HUES48 (cell line): ENCODE measurements around the gene CCAR1.
"Not testable (repeated sequence)": the region's sequence is repeated elsewhere in the genome, so short reads cannot be mapped to it uniquely, and the experiment has no call there.

ENCODE experiments used
- H3K27ac ChIP-seq: one replicate; pipeline ENCODE4 v1.7.0; 2013; ENCODE audit warnings: low read depth, low read length, inconsistent platforms
- H3K27me3 ChIP-seq: 2 replicates; pipeline ENCODE4 v1.6.1; 2013; ENCODE audit warnings: mild to moderate bottlenecking, low read length; ENCODE audit not compliant: control insufficient read depth, insufficient read depth
- H3K36me3 ChIP-seq: 2 replicates; pipeline ENCODE4 v1.6.1; 2013; ENCODE audit warnings: low read length; ENCODE audit not compliant: control insufficient read depth, insufficient read depth
- H3K4me1 ChIP-seq: 2 replicates; pipeline ENCODE4 v1.6.1; 2013; ENCODE audit warnings: mild to moderate bottlenecking, low read length; ENCODE audit not compliant: control insufficient read depth, insufficient read depth
- H3K4me3 ChIP-seq: 2 replicates; pipeline ENCODE4 v1.5.1; 2013; ENCODE audit warnings: mild to moderate bottlenecking, low read depth, low read length
- H3K9ac ChIP-seq: 2 replicates; pipeline ENCODE4 v1.6.1; 2013; ENCODE audit warnings: mild to moderate bottlenecking, low read depth, low read length, moderate library complexity
- H3K9me3 ChIP-seq: 2 replicates; pipeline ENCODE4 v1.6.1; 2013; ENCODE audit warnings: low read length; ENCODE audit not compliant: control insufficient read depth, insufficient read depth

CCAR1 gene

GRCh38 chr10:68810830-68811229 is 89.8 kb downstream of the CCAR1 start:
- H3K4me3 ChIP-seq, H3K9ac ChIP-seq, H3K9me3 ChIP-seq, H3K4me1 ChIP-seq, H3K27ac ChIP-seq, H3K27me3 ChIP-seq, H3K36me3 ChIP-seq: not testable (repeated sequence)

DNA sequence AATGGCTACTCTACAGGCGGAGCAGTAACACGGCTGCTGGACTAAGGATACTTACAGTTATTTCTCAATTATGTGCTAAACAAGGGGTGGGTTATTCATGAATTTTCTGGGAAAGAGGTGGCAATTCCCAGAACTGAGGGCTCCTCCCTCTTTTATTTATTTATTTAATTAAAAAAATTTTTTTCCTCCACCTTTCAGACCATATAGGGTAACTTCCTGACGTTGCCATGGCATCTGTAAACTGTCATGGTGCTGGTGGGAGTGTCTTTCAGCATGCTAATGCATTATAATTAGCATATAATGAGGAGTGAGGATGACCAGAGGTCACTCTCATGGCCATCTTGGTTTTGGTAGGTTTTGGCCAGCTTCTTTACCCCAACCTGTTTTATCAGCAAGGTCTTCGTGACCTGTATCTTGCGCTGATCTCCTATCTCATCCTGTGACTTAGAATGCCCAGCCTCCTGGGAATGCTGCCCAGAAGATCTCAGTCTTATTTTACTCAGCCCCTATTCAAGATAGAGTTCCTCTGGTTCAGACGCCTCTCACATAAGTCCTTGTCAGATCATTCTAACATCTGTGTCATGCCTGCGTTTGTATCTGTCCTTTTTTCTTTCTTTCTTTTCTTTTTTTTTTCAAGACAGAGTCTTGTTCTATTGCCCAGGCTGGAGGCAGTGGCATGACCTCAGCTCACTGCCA is 90.4 kb downstream of the CCAR1 start:
- no peak overlapping the region for H3K9ac ChIP-seq
- H3K9me3 ChIP-seq = no peaks in the 10 kb centered on the region
- no peaks in the 10 kb centered on the region for H3K27me3 ChIP-seq
- no peak overlapping the region for H3K27ac ChIP-seq
- H3K36me3 ChIP-seq = no peaks in the 10 kb centered on the region
- H3K4me3 ChIP-seq = no peak overlapping the region
- H3K4me1 ChIP-seq = 0 out of 2 replicates have a peak, but pooled peaks cover 4% of the 10 kb centered on the region

GRCh38 chr10:68812420-68812819 is 91.4 kb downstream of the CCAR1 start:
- H3K4me1 ChIP-seq = 0 out of 2 replicates have a peak, but pooled peaks cover 4% of the 10 kb centered on the region
- H3K27ac ChIP-seq = no peak overlapping the region
- no peak overlapping the region for H3K4me3 ChIP-seq
- no peaks in the 10 kb centered on the region for H3K9me3 ChIP-seq
- H3K9ac ChIP-seq = no peak overlapping the region
- H3K27me3 ChIP-seq = no peaks in the 10 kb centered on the region
- H3K36me3 ChIP-seq = no peaks in the 10 kb centered on the region

- H3K27me3 ChIP-seq = no peaks in the 10 kb centered on the region
- 0 out of 2 replicates have a peak, but pooled peaks cover 4% of the 10 kb centered on the region for H3K4me1 ChIP-seq
Observed at GRCh38 chr10:68813559-68813958, 92.5 kb downstream of the CCAR1 start.

DNA sequence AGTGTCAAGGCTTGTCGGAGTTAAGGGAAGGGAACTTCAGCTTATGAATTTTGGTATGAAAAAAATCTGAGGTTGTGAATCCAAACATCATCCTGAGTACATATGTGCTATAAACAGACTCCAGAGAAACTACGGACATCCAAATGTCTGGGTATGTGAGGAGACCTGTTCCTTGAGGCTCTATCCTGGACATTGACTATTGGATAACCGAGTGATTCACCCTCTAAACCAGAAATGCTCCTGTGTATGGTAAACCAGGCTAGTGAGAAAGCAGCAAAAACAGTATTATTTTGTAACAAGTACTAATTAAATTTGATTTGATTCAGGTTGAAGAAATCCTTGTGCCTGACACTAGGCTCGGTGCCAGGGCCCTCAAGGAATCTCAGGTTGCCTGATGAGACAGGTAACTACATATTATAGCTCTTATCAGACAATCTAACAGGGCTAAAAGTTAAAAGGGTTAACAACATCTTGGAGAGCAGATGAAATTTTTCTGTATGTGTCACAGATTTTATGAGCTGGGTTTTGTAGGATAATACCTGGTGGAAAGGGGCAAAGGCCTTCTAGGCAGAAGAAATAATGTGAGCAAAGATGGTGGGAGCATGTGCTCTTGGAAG is 95.9 kb downstream of the CCAR1 start:
- Histone ChIP-seq H3K36me3 (no peaks in the 10 kb centered on the region), H3K4me1 (0 out of 2 replicates have a peak, but pooled peaks cover 4% of the 10 kb centered on the region), H3K27ac (no peak overlapping the region), H3K9ac (no peak overlapping the region), H3K4me3 (no peak overlapping the region), H3K27me3 (no peaks in the 10 kb centered on the region), H3K9me3 (no peaks in the 10 kb centered on the region)

More at GRCh38 chr10:68813559-68813958, 92.5 kb downstream of the CCAR1 start:
- Histone ChIP-seq H3K27ac (no peak overlapping the region), H3K4me3 (no peak overlapping the region), H3K9me3 (no peaks in the 10 kb centered on the region), H3K36me3 (no peaks in the 10 kb centered on the region), H3K9ac (no peak overlapping the region)

- H3K9ac ChIP-seq, H3K36me3 ChIP-seq, H3K4me1 ChIP-seq, H3K9me3 ChIP-seq, H3K27ac ChIP-seq, H3K27me3 ChIP-seq, H3K4me3 ChIP-seq: not testable (repeated sequence)
Observed at GRCh38 chr10:68820359-68820758, 99.3 kb downstream of the CCAR1 start.

GRCh38 chr10:68822626-68823025 is 101.6 kb downstream of the CCAR1 start:
- H3K27me3 ChIP-seq, H3K4me1 ChIP-seq, H3K27ac ChIP-seq, H3K9ac ChIP-seq, H3K36me3 ChIP-seq, H3K4me3 ChIP-seq, H3K9me3 ChIP-seq: not testable (repeated sequence)

GRCh38 chr10:68826764-68827591 is 105.9 kb downstream of the CCAR1 start, which contains the start of gene STOX1:
STOX1 (plus strand) TSS chr10:68827531; CDS start chr10:68827624, 93 bp downstream.
- Histone ChIP-seq H3K36me3 (no peaks in the 10 kb centered on the region), H3K27me3 (peaks cover 18% of the 10 kb centered on the region), H3K9me3 (no peaks in the 10 kb centered on the region), H3K4me1 (no peaks in the 10 kb centered on the region), H3K27ac (peak within 1 kb of the TSS; percentile 69), H3K4me3 (peak within 1 kb of the TSS; percentile 72), H3K9ac (peak within 1 kb of the TSS; percentile 78; the same call in 1 of the 2 replicates)

DNA sequence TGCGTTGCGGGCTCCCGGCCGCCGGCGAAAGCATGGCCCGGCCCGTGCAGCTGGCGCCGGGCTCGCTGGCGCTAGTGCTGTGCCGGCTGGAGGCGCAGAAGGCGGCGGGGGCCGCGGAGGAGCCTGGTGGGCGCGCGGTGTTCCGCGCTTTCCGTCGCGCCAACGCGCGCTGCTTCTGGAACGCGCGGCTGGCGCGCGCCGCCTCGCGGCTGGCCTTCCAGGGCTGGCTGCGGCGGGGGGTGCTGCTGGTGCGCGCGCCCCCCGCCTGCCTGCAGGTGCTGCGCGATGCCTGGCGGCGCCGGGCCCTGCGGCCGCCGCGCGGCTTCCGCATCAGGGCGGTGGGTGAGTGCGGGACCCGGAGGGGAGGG is 106.5 kb downstream of the CCAR1 start:
- H3K9ac ChIP-seq = not testable (repeated sequence)

GRCh38 chr10:68828083-68828601 is 107.1 kb downstream of the CCAR1 start:
- Histone ChIP-seq H3K4me3 (peak overlapping the region; percentile 68), H3K27me3 (peaks cover 18% of the 10 kb centered on the region)
- H3K9ac ChIP-seq, H3K4me1 ChIP-seq, H3K36me3 ChIP-seq, H3K27ac ChIP-seq, H3K9me3 ChIP-seq: not testable (repeated sequence)

More for the DNA sequence above, 106.5 kb downstream of the CCAR1 start:
- peak overlapping the region; percentile 69 for H3K27ac ChIP-seq
- not testable (repeated sequence) for H3K36me3 ChIP-seq, H3K9me3 ChIP-seq, H3K4me1 ChIP-seq
- H3K4me3 ChIP-seq = peak overlapping the region; percentile 72; the same call in 1 of the 2 replicates
- H3K27me3 ChIP-seq = peaks cover 18% of the 10 kb centered on the region
